Uterine smooth muscle cell (primary cell): ENCODE results near the gene TMEM80. TPM values are rescaled to one million over a fixed set of nuclear protein-coding genes. Genes with fewer than 3 reads are reported as not detected.

Experiments used
- total RNA-seq: library from RNA; depleted of rRNA; stranded (reverse); fragments of >200 nt; gene quantifications from 2 replicates; pipeline ENCODE4 v1.2.3, GENCODE V29; 2014

The TMEM80 gene
- total RNA-seq = 9.9 and 10.5 TPM in 2 replicates

GRCh38 chr11:695538-696248, at the start of gene TMEM80:
Gene TMEM80, plus strand, starts transcription at chr11:695816. Its CDS starts 12 bp downstream, at chr11:695828.

GRCh38 chr11:694563-695287, 891 bp upstream of the TMEM80 start, which contains the start of gene DEAF1:
Gene DEAF1, minus strand, starts transcription at chr11:695222. Its CDS starts 175 bp downstream, at chr11:695047.

GRCh38 chr11:705646-706438, 10.2 kb downstream of the TMEM80 start, which contains the start of gene EPS8L2:
Gene EPS8L2, plus strand, starts transcription at chr11:706231. Its CDS starts 3,177 bp downstream, at chr11:709408.

GRCh38 chr11:747158-748006, 51.8 kb downstream of the TMEM80 start, which contains the start of gene TALDO1:
Gene TALDO1, plus strand, starts transcription at chr11:747464. Its CDS starts 18 bp downstream, at chr11:747482.

Other genes starting within 250 kb of the TMEM80 start
- gene PTDSS2, start 245.5 kb upstream of the TMEM80 start, total RNA-seq = 46.3 and 58.1 TPM in 2 replicates
- 402 and 468 TPM in 2 replicates for gene RNH1, start 188.6 kb upstream of the TMEM80 start, total RNA-seq
- gene HRAS, start 160.2 kb upstream of the TMEM80 start, total RNA-seq = 51.5 and 91.3 TPM in 2 replicates
- 0.62 and 0.77 TPM in 2 replicates for gene LRRC56, start 158.3 kb upstream of the TMEM80 start, total RNA-seq
- 0.11 and 0.62 TPM in 2 replicates for gene LMNTD2, start 135.1 kb upstream of the TMEM80 start, total RNA-seq
- 4.3 and 6.7 TPM in 2 replicates for gene RASSF7, start 134.8 kb upstream of the TMEM80 start, total RNA-seq
- 33.1 and 38.7 TPM in 2 replicates for gene PHRF1, start 119.3 kb upstream of the TMEM80 start, total RNA-seq
- 4.5 and 7.4 TPM in 2 replicates for gene IRF7, start 79.9 kb upstream of the TMEM80 start, total RNA-seq
- not detected in 2 replicates for gene CDHR5, start 70.9 kb upstream of the TMEM80 start, total RNA-seq
- not detected in 2 replicates for gene SCT, start 68.6 kb upstream of the TMEM80 start, total RNA-seq
- gene DRD4, start 58.5 kb upstream of the TMEM80 start, total RNA-seq = 0.11 TPM in 1 of 2 replicates, not detected in the other
- 19.9 and 31.0 TPM in 2 replicates for gene DEAF1, start 594 bp upstream of the TMEM80 start, total RNA-seq
- gene EPS8L2, start 10.4 kb downstream of the TMEM80 start, total RNA-seq = 28.1 and 39.4 TPM in 2 replicates
- 117 and 152 TPM in 2 replicates for gene TALDO1, start 51.6 kb downstream of the TMEM80 start, total RNA-seq
- gene GATD1, start 81.7 kb downstream of the TMEM80 start, total RNA-seq = 28.3 and 31.2 TPM in 2 replicates
- gene CEND1, start 94.3 kb downstream of the TMEM80 start, total RNA-seq = 1.00 TPM in 2 replicates
- gene SLC25A22, start 102.5 kb downstream of the TMEM80 start, total RNA-seq = 14.0 and 23.4 TPM in 2 replicates
- 11.0 and 11.4 TPM in 2 replicates for gene PIDD1, start 109.4 kb downstream of the TMEM80 start, total RNA-seq
- 143 and 152 TPM in 2 replicates for gene RPLP2, start 114.2 kb downstream of the TMEM80 start, total RNA-seq
- gene PNPLA2, start 123.1 kb downstream of the TMEM80 start, total RNA-seq = 19.1 and 24.9 TPM in 2 replicates
- 1.00 and 1.9 TPM in 2 replicates for gene CRACR2B, start 132.1 kb downstream of the TMEM80 start, total RNA-seq
- 655 and 749 TPM in 2 replicates for gene CD151, start 137.1 kb downstream of the TMEM80 start, total RNA-seq
- gene POLR2L, start 146.7 kb downstream of the TMEM80 start, total RNA-seq = 54.9 and 64.4 TPM in 2 replicates
- gene TSPAN4, start 147.0 kb downstream of the TMEM80 start, total RNA-seq = 133 and 160 TPM in 2 replicates
- gene CHID1, start 215.0 kb downstream of the TMEM80 start, total RNA-seq = 44.0 and 67.4 TPM in 2 replicates
- 32.4 and 39.2 TPM in 2 replicates for gene AP2A2, start 230.1 kb downstream of the TMEM80 start, total RNA-seq